Cerebellar cortex (tissue), 1 donor: ENCODE results near the gene TEAD1.

Source experiments
- DNase-seq: peaks from one replicate; pipeline ENCODE4 v3.0.0-alpha.2; 2015; ENCODE audit warnings: low spot score

Gene TEAD1

DNA sequence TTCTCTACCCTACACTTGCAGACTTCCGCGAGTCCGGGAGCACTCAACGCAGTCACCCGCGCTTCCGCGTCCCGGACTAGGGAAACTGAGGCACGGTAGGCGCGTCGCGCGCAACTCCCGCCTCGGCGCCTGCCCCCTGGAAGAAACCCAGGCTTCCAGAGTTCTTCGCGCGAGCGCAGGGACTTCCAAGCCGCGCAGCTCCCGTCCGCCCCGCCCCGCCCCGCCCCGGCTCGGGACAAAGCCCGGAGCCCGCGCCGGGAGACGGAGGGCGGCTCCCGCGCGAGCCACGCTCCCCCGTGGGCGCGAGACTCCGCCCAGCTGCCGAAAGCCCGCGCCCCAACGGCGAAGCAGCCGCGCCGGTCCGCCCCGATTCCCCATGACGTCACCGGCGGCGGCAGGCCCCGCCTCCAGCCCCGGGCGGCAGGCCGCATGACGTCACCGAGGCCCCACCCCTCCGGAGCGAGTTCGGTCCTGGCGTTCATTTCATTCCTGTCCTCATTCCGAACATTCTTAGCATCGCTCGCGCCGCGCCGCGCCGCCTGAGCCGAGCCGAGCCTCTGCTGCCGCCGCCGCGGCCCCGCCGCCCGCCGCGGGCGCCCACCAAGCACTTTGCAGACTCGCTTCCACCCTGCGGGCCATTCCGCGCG lies at the start of gene TEAD1:
Gene TEAD1, plus strand, starts transcription at position 498 of the 647 bp plus-strand sequence.
- peak; percentile 93 for DNase-seq

- no peak for DNase-seq
These were observed 49.6 kb upstream of the TEAD1 start for GRCh38 chr11:12624595-12624994.

DNA sequence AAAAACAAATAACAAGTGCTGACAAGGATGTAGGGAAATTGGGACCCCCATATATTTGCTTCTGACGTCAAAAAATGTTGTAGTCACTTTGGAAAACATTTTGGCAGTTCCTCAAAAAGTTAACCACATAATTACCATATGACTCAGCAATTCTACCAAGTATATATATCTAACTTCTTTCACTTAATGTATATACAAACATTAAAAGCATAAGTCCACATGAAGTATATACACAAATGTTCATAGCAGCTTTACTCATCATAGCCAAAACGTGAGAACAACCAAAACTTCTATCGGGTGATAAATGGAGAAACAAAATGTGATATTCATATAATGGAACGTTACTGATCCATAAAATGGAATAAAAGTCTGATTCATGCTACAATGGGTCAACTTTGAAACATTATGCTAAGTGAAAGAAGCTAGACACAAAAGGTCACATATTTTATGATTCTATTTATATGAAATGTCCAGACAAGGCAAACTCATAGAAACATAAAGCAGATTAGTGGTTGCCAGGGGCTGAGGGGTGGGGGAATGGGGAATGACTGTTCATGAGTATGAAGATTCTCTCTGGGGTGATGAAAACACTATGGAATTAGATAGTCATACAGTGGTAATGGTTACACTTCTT lies 48.7 kb upstream of the TEAD1 start:
- no peak for DNase-seq

GRCh38 chr11:12626616-12627015 lies 47.6 kb upstream of the TEAD1 start:
- no peak for DNase-seq

DNA sequence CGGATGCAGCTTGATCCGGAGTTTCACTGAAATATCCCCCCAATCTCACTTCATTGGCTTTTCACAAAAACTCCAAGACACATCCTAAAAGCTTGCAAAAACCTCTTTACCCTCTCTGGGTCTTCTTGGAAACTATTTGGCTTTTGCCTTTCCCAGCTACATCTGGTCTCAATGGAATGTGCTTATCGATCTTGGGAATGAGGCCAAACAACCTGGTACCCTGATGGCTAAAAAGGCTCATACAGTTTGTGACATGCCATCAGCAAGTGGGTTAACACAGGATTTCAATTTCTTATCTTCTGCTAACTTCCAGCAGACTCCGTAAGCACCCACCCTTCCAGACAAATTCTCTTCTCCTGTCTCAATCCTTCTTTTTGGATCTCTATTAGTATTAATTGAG lies 45.9 kb upstream of the TEAD1 start:
- no peak for DNase-seq

DNA sequence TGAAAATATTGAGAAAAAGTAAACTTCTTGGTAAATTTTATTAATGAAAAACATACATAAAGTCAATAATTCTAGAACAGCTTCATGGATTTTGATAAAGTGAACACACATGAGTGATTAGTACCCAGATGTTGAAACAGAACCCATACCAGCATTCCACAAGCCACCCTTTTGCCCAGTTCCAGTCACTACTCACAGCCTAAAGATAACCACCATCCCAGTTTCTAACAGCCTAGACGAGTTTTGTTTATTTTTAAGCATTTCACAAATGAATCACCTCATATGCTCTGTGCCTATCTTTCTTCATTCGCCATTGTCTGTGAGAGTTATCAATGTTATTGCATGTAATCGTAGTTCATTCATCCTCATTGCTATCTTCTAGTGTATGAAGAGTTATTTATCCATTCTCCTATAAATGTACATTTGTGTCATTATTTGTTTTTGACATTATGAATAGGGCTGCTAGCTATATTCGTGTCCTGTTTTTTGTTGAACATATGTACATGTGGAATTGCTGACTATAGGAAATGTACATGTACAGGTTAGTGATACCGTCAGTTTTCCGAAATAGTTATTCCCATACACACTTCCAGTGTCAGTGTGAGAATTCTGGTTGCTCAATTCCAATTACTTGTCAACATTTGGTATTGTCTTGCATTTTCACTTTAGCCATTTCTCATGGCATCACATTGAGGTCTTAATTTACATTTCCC lies 44.5 kb upstream of the TEAD1 start:
- DNase-seq: no peak

- DNase-seq: no peak
These were observed 42.6 kb upstream of the TEAD1 start for GRCh38 chr11:12631651-12632050.

DNA sequence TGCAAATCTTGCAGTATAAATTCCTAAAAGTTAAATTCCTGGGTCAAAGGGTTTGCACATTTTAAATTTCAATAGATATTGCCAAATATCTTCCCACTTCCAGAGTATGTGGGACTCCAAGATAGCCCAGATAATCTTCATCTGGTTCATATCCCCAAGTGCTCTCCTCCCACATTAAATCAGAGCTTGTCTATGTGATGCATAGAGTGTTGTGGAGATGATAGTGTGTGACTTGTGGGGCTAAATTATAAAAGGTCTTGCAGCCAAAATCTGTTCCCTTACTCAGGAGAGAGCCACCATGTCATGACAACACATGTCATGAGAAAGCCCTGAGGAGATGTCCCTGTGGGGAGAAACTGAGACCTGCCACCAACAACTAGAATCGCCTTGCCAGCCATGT lies 39.9 kb upstream of the TEAD1 start:
- no peak for DNase-seq

- no peak for DNase-seq
These were observed 37.3 kb upstream of the TEAD1 start for GRCh38 chr11:12636871-12637410.

GRCh38 chr11:12639388-12639787 lies 34.8 kb upstream of the TEAD1 start:
- no peak for DNase-seq

GRCh38 chr11:12640355-12640754 lies 33.9 kb upstream of the TEAD1 start:
- DNase-seq: no peak

- DNase-seq: peak; percentile 55
These were observed 33.0 kb upstream of the TEAD1 start for GRCh38 chr11:12640926-12641849.

DNA sequence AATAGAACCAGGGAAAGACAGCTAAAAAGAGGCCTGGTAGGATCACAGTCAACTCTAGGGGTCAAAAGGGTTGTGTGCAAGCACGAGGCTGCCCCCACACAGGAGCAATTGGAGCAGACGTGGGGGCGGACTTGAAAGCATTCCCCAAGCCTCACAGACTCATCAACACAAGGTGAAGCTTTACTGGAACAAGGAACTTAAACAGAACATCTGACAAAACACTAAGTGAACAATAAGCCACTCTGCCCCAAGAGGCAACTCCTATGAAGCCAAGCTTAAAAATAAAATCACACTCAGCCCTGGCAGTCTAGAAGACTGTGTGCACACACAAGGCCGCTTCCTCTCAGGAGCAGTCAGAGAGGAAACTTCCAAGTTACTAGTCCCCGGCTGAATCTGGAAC lies 32.2 kb upstream of the TEAD1 start:
- DNase-seq: peak; percentile 61

DNA sequence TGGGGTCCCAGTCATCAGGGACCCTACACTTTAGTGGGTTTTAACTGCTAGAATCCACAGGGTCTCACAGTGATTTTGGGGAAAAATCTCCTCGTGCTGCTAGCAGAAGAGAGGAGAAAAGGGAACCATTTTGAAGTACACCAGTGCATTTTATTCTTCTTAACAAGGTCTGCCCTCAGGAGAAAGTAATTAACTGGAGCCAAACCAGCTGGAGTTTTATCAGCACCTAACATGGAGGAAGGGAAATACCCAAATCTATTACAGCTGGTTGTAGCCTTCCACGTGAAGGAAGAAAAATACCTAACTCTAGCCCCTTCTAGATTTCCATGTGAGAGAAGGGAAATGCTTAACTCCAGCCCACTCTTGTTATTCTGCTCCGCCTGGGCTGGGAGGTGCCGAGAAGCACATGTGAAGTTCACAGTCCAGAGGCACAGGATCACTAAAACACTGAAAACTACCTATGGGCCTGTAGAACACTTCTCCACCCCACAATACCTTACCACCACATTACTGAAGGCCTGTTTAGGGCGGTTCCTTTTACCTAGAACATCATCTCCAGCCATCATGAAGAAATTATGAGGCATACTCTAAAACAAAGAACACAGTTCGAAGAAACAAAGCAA lies 31.3 kb upstream of the TEAD1 start:
- peak; percentile 11 for DNase-seq

DNA sequence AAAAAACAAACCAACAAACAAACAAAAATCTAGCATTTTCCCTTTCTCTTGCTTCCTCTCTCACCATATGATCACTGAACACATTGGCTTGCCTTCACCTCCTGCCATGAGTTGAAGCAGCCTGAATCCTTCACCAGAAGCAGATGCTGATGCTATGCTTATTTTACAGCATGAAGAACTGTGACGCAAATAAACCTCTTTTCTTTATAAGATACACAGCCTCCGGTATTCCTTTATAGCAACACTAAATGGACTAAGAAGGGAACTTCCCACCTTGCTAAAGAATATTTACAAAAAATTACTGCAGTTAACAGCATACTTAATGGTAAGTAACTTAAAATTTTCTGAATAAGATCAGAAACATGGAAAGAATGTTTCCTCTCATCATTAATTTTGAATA lies 27.7 kb upstream of the TEAD1 start:
- DNase-seq: no peak

DNA sequence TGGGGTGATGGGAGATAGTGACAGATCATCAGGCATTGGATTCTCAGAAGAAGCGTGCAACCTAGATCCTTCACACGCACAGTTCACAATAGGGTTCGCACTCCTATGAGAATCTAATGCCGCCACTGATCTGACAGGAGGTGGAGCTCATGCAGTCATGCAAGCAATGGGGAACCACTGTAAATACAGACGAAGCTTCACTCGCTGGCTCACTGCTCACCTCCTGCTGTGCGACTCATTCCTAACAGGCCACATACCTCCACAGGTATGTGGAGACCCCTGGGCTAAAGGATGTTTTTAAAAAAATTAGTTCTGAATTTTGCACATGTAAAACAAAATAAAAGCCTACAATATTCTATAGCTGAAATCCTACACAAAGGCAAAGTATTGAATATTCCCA lies 20.5 kb upstream of the TEAD1 start:
- DNase-seq: no peak

- no peak for DNase-seq
These were observed 18.4 kb upstream of the TEAD1 start for GRCh38 chr11:12655842-12656241.

- no peak for DNase-seq
These were observed 16.9 kb upstream of the TEAD1 start for GRCh38 chr11:12657336-12657735.

DNA sequence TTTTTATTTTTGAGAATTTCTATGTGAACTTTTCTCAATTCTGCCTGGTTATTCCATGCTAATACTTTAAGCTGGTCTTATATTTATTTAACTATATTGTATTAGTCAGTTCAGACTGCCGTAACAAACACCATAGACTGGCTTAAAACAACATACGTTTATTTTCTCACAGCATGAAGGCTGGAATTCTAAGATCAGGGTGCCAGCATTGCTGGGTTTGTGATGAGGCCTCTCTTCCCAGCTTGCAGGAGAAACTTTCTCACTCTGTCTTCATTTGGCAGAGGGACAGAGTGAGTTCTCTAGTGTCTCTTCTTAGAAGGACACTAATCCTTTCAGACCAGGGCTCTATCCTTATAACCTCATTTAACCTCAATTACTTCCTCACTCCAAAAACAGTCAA lies 16.2 kb upstream of the TEAD1 start:
- DNase-seq: no peak

DNA sequence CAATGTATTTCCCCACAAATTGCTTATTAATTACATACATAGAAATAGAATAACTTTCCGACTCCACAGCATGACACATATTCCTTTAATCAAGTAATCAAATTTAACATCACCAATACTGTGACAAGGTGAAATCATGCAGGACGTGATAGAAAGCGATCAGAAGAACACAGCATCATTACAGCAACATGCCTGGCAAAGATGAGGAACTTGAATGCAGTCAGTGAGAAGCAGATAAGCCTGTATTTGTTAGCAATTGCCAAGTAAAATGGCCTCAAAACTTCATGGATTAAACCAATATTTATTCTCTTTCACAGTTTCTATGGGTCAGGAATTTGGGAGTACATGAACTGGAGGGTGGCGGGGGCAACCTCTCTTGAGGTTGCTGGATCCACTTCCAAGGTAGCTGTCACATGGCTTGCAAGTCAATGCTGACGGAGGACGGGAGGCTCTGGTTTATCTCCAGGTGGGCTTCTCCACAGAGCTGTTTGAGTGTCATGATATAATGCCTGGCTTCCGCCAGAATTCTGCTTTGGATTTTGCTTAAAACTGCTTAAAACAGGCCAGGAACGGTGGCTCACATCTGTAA lies 12.0 kb upstream of the TEAD1 start:
- no peak for DNase-seq

- DNase-seq: no peak
These were observed 9.8 kb upstream of the TEAD1 start for GRCh38 chr11:12664385-12664784.
